Measurements from ENCODE around the gene CC2D2B. TPM values are rescaled to one million over a fixed set of nuclear protein-coding genes. Genes with fewer than 3 reads are reported as not detected.

The CC2D2B gene
- total and polyA plus RNA-seq, 2 of the 13 experiments (the other 11 are each of a cell fraction or from before 2014, with no cell fraction given) = 0.20 TPM; not detected in 1

DNA sequence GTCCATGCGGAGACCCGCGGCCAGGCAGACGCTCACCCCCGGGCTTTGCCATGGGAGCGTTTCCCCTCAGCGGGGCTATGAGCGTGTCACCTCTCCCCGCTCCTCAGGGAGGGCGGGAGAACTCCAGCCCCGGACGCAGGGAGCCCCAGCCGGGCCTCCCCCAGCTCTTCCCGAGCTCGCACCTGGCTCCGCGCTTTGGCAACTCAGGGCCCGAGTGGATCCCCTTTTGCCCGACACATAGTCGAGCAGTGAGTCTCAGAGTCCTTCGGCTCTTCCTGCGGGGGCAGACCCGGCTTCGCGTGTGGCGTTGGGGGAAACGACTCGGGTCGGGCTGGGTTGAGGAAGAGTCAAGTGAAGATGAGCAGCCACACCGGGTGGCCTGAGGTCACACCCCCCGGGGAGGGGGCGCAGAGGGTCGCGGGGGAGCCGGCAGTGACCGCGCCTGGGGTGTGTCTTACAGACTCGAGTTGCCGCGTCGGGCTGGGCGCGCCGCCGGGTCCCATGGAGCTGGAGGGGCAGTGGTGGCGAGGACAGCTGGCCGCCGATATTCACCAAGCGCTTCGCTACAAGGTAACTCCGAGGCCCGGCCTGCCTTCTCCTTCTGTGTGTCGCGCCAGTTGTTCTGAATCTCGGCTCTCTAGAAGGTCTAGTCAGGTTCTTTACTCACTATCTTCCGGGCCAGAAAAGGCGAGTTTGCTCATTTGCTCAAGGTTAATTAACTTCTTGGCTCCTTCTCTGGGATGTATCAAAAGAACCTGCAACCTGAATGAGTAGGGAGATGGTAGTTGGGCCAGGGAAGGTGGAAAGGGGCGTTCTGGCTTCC is 136.3 kb downstream of the CC2D2B start:
- BruUV-seq (replicated peaks) = no TSS peak
- Histone ChIP-seq H2AFZ (ENCODE audit: low read length) (no peak overlapping the region), H3K9ac (ENCODE audit: insufficient read depth, low read depth, low read length) (peak overlapping the region; percentile 97), H3K4me3 (replicated peaks in 1 of 3; ENCODE audit: insufficient read depth in 1 of 3, low read depth in 2 of 3, low read length in 3 of 3) (peak overlapping the region; percentile 89 to 91 (median 90)), H4K20me1 (ENCODE audit: insufficient read depth, low read length) (no peaks in the 10 kb centered on the region; the same call in 1 of the 2 replicates), H3K27ac (ENCODE audit: extremely low read length, insufficient read depth, low read length) (peak overlapping the region; percentile 87), H3K4me1 (ENCODE audit: insufficient read depth, low read length) (peaks cover 44% of the 10 kb centered on the region), H3K79me2 (ENCODE audit: insufficient read depth, low read length) (peaks cover 53% of the 10 kb centered on the region), H3K4me2 (ENCODE audit: low read depth, low read length) (peak overlapping the region; percentile 87), H3K9me3 (ENCODE audit: low read length) (no peaks in the 10 kb centered on the region), H3K27me3 (ENCODE audit: control insufficient read depth in 1 of 2, insufficient read depth in 2 of 2, low read length in 2 of 2) (no peaks in the 10 kb centered on the region; a peak in 1 of 5 replicates), H3K36me3 (replicated peaks in 1 of 2; ENCODE audit: control insufficient read depth in 1 of 2, insufficient read depth in 2 of 2, low read length in 2 of 2) (peaks cover 0 to 9% of the 10 kb centered on the region in 2 experiments; a peak in 1 of 5 replicates)
- ChIA-PET POLR2A (interaction anchor here (0.6 to 3.3 kb wide), 7 partner anchors 16 to 351 kb away, joined by 3 to 32 read pairs (median 15); partner anchors contain the start of genes TCTN3 and ZNF518A), CTCF (ENCODE audit: low intra/inter-chr PET ratio, low total read pairs) (no interaction called here)
- DNase-seq (ENCODE audit: low spot score) = peak; percentile 24
- no peak for FAIRE-seq
- ATAC-seq = peak; percentile 70
- in situ Hi-C loops (cut with HindIII; ENCODE audit: extremely low pct_ligation_motif_present, low pct_unique_long_range_greater_than_20kb) (no loop called here), intact Hi-C loops (cut with micrococcal nuclease; ENCODE audit: unreplicated experiment) (loop anchor here (1.0 kb wide), 1 partner anchor 86 kb away; the partner anchor contains the start of gene ZNF518A)
- 2% methylated on average over 8 of the region's 58 CpGs for WGBS (ENCODE audit: low lambda C conversion rate)
- no peak for TF ChIP-seq CBX5 (CRISPR knock-in tag; IDR thresholded peaks at IDR 0.05; ENCODE audit: borderline replicate concordance)
- TF ChIP-seq MIER2 (CRISPR knock-in tag; IDR thresholded peaks at IDR 0.05) = no peak
- TF ChIP-seq ISL2 (CRISPR knock-in tag; IDR thresholded peaks at IDR 0.05) = 0 out of 2 replicates have a peak, but pooled peaks have one; percentile 15
- no peak for TF ChIP-seq ZNF121 (CRISPR knock-in tag; IDR thresholded peaks at IDR 0.05)
- TF ChIP-seq MAFK (conservative IDR thresholded peaks at IDR 0.05 in 1 of 2, IDR thresholded peaks at IDR 0.05 in 1 of 2; ENCODE audit: low read length in 2 of 2) = no peak
- TF ChIP-seq CREB1 (IDR thresholded peaks at IDR 0.05) = no peak
- TF ChIP-seq CREB1 (CRISPR knock-in tag; IDR thresholded peaks at IDR 0.05) = no peak
- no peak for TF ChIP-seq SATB2 (CRISPR knock-in tag; IDR thresholded peaks at IDR 0.05)
- no peak for TF ChIP-seq ZNF724P (CRISPR knock-in tag; IDR thresholded peaks at IDR 0.05; ENCODE audit: borderline replicate concordance)
- TF ChIP-seq RAD21 (CRISPR knock-in tag; IDR thresholded peaks at IDR 0.05) = no peak
- TF ChIP-seq FOXK1 (CRISPR knock-in tag; IDR thresholded peaks at IDR 0.05; ENCODE audit: borderline replicate concordance, low read depth) = no peak
- TF ChIP-seq, protein P1, sequence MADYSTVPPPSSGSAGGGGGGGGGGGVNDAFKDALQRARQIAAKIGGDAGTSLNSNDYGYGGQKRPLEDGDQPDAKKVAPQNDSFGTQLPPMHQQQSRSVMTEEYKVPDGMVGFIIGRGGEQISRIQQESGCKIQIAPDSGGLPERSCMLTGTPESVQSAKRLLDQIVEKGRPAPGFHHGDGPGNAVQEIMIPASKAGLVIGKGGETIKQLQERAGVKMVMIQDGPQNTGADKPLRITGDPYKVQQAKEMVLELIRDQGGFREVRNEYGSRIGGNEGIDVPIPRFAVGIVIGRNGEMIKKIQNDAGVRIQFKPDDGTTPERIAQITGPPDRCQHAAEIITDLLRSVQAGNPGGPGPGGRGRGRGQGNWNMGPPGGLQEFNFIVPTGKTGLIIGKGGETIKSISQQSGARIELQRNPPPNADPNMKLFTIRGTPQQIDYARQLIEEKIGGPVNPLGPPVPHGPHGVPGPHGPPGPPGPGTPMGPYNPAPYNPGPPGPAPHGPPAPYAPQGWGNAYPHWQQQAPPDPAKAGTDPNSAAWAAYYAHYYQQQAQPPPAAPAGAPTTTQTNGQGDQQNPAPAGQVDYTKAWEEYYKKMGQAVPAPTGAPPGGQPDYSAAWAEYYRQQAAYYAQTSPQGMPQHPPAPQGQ (CRISPR knock-in tag; IDR thresholded peaks at IDR 0.05; ENCODE audit: borderline replicate concordance) = no peak
- TF ChIP-seq ZNF550 (CRISPR knock-in tag; IDR thresholded peaks at IDR 0.05; ENCODE audit: borderline replicate concordance) = no peak; the same call in 1 of the 2 replicates
- no peak for TF ChIP-seq ZNF563 (CRISPR knock-in tag; IDR thresholded peaks at IDR 0.05)
- TF ChIP-seq MXI1 (IDR thresholded peaks at IDR 0.05; ENCODE audit: borderline replicate concordance, low read depth, low read length) = 0 out of 3 replicates have a peak, but pooled peaks have one; percentile 6
- TF ChIP-seq NFE2L1 (CRISPR knock-in tag; IDR thresholded peaks at IDR 0.05; ENCODE audit: borderline replicate concordance) = no peak
- no peak for TF ChIP-seq KDM6A (CRISPR knock-in tag; IDR thresholded peaks at IDR 0.05; ENCODE audit: low read depth)
- TF ChIP-seq HMG20A (CRISPR knock-in tag; IDR thresholded peaks at IDR 0.05; ENCODE audit: borderline replicate concordance) = no peak
- TF ChIP-seq KAT2B (IDR thresholded peaks at IDR 0.05; ENCODE audit: borderline replicate concordance, low read depth, low read length) = no peak
- TF ChIP-seq, protein P2, sequence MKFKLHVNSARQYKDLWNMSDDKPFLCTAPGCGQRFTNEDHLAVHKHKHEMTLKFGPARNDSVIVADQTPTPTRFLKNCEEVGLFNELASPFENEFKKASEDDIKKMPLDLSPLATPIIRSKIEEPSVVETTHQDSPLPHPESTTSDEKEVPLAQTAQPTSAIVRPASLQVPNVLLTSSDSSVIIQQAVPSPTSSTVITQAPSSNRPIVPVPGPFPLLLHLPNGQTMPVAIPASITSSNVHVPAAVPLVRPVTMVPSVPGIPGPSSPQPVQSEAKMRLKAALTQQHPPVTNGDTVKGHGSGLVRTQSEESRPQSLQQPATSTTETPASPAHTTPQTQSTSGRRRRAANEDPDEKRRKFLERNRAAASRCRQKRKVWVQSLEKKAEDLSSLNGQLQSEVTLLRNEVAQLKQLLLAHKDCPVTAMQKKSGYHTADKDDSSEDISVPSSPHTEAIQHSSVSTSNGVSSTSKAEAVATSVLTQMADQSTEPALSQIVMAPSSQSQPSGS (CRISPR knock-in tag; IDR thresholded peaks at IDR 0.05) = 0 out of 2 replicates have a peak, but pooled peaks have one; percentile 19
- no peak for TF ChIP-seq ZNF660 (CRISPR knock-in tag; IDR thresholded peaks at IDR 0.05; ENCODE audit: borderline replicate concordance, low read depth)
- no peak for TF ChIP-seq AHR (CRISPR knock-in tag; IDR thresholded peaks at IDR 0.05)
- TF ChIP-seq ZMAT3 (CRISPR knock-in tag; conservative IDR thresholded peaks at IDR 0.05) = peak; percentile 62; the same call in 1 of the 2 replicates
